Sigmoid colon (tissue), 7 donors: ENCODE measurements around the gene TCP11L2. TPM values are rescaled to one million over a fixed set of nuclear protein-coding genes. Genes with fewer than 3 reads are reported as not detected.

ENCODE experiments used
- DNase-seq: peaks from one replicate; pipeline ENCODE4 v3.0.0-alpha.2; 2019
- H3K27ac ChIP-seq, 4 donors: fragments of 200-600 bp; sonication (generic); one replicate each; pipeline ENCODE4 v1.5.1; 2016 to 2019; ENCODE audit warnings: mild to moderate bottlenecking in 1 of 4
- H3K27me3 ChIP-seq, 3 donors: fragments of 200-600 bp; sonication (generic); one replicate each; pipeline ENCODE4 v1.5.1; 2019; ENCODE audit warnings: mild to moderate bottlenecking in 1 of 3
- H3K36me3 ChIP-seq, 4 donors: fragments of 200-600 bp; sonication (generic); one replicate each; pipeline ENCODE4 v1.5.1; 2016 to 2019
- H3K4me1 ChIP-seq, 4 donors: fragments of 200-600 bp; sonication (generic); one replicate each; pipeline ENCODE4 v1.5.1; 2017 to 2019
- H3K4me3 ChIP-seq, 4 donors: fragments of 200-600 bp; sonication (generic); one replicate each; pipeline ENCODE4 v1.5.1; 2017 to 2019; ENCODE audit warnings: mild to moderate bottlenecking in 2 of 4, moderate library complexity in 1 of 4
- H3K9me3 ChIP-seq, 4 donors: fragments of 200-600 bp in 3 of 4; sonication (generic) in 3 of 4; one replicate each; pipeline versions ENCODE4 v1.5.1 to v1.6.1; 2013 to 2019
- EP300 ChIP-seq, 4 donors: sonication (generic); formaldehyde crosslinking; IDR thresholded peaks; one replicate each; pipeline ENCODE4 v1.6.1; 2017; ENCODE audit warnings: antibody characterized with exemption in 4 of 4
- POLR2A ChIP-seq, 2 donors: fragments of 450-650 bp; IDR thresholded peaks; one replicate each; pipeline ENCODE4 v1.6.1; 2016; ENCODE audit warnings: antibody characterized with exemption in 2 of 2, mild to moderate bottlenecking in 2 of 2, moderate library complexity in 2 of 2
- POLR2AphosphoS5 ChIP-seq, 4 donors: sonication (generic); formaldehyde crosslinking; IDR thresholded peaks; one replicate each; pipeline ENCODE4 v1.6.1; 2017; ENCODE audit warnings: antibody characterized with exemption in 4 of 4
- WGBS, 2 donors: extraction: QIAGEN DNeasy Blood & Tissue Kit; methylation state at CpG; one replicate each; pipeline ENCODE4 v1.1.7; 2013; 5-methylcytosine and 5-hydroxymethylcytosine counted together
- intact Hi-C: fragments of 100-400 bp; cut with DNase I; formaldehyde crosslinking; loops from one replicate; pipeline ENCODE4 v1.15.1; 2023
- polyA plus RNA-seq, 3 donors: library from polyadenylated mRNA; stranded (reverse); fragments of 200-250 nt; gene quantifications; one replicate each; pipeline ENCODE4 v1.2.3, GENCODE V29; 2013
- total RNA-seq, 4 donors: library from RNA; depleted of rRNA; stranded (reverse); fragments of >200 nt; gene quantifications; one replicate each; pipeline ENCODE4 v1.1.0, GENCODE V29; 2016
- TF ChIP-seq, protein P1 (sequence below), 4 experiments: fragments of 450-650 bp in 3 of 4; fragments of 200-600 bp in 1 of 4; IDR thresholded peaks; one replicate each; pipeline ENCODE4 v1.5.1; 2016 to 2019; ENCODE audit warnings: antibody characterized with exemption in 4 of 4, mild to moderate bottlenecking in 3 of 4, moderate library complexity in 2 of 4
- donor health status: healthy with polysubstance abuse.
- donor health status: Bipolar disorder and iron deficiency.
- donor health status: healthy.

TCP11L2 gene
- total and polyA plus RNA-seq, 7 donors = 3.0 to 53.5 (median 38.4) TPM

DNA sequence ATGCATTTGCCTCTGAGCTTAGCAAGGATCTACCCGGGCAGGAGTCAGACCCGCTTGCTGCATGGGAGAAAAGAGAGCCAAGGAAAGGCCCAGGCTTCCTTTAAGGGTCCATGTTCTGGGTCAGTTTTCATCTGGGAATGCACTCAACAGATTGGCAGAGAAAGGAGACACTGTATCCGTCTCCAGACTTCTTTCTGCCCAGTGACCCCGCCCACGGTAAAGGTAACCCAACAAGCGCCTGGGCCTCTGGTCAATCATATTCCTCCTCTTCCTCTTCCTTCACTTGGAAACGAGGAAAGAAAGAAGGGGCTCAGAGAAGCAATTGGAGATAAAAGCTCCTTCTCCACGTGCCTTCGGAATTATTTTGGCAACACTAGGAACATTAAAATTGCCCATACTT, 27.1 kb upstream of the TCP11L2 start:
- H3K27ac ChIP-seq = no peak overlapping the region
- 32 to 75% methylated on average over 9 of the region's 9 CpGs for WGBS, 2 donors
- H3K27me3 ChIP-seq = no peaks in the 10 kb centered on the region
- no peak overlapping the region for H3K4me3 ChIP-seq
- no peak for DNase-seq
- TF ChIP-seq EP300 (IDR thresholded peaks at IDR 0.05) = no peak
- TF ChIP-seq POLR2A (IDR thresholded peaks at IDR 0.05) = no peak
- TF ChIP-seq, protein P1, sequence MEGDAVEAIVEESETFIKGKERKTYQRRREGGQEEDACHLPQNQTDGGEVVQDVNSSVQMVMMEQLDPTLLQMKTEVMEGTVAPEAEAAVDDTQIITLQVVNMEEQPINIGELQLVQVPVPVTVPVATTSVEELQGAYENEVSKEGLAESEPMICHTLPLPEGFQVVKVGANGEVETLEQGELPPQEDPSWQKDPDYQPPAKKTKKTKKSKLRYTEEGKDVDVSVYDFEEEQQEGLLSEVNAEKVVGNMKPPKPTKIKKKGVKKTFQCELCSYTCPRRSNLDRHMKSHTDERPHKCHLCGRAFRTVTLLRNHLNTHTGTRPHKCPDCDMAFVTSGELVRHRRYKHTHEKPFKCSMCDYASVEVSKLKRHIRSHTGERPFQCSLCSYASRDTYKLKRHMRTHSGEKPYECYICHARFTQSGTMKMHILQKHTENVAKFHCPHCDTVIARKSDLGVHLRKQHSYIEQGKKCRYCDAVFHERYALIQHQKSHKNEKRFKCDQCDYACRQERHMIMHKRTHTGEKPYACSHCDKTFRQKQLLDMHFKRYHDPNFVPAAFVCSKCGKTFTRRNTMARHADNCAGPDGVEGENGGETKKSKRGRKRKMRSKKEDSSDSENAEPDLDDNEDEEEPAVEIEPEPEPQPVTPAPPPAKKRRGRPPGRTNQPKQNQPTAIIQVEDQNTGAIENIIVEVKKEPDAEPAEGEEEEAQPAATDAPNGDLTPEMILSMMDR (IDR thresholded peaks at IDR 0.05) = no peak
- no peak for TF ChIP-seq POLR2AphosphoS5 (IDR thresholded peaks at IDR 0.05)
- no peaks in the 10 kb centered on the region for H3K4me1 ChIP-seq
- no peaks in the 10 kb centered on the region for H3K36me3 ChIP-seq
- no peaks in the 10 kb centered on the region for H3K9me3 ChIP-seq
- intact Hi-C loops = no loop called here

DNA sequence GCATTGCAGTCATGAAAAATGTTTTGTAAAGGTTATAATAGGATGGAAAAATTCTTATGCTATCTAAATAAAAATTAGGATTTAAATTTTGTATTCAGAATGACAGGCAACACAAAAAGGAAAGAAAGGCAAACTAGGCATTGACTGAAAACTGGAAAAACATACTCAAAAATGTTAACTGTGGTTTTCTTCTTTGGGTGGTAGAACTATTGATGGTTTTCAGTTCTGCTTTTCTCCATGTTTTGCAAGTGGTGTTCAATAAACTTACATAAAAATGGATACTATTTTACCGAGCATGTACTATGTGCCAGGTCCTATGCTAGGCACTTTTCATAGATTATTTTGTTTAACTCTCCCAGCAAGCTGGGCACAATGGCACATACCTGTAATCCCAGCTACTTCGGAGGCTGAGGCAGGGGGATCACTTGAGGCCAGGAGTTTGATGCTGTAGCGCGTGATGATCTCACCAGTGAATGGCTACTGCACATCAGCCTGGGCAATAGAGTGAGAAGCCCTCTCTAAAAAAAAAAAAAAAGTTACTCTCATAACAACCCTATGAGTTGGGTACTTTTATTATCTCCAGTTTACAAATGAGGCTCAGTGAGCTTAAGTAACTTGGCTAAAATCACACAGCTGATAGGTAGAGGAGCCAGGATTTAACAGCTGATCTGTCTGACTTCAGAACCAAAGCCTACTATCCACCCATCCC, 26.3 kb upstream of the TCP11L2 start:
- Histone ChIP-seq H3K4me3 (no peak overlapping the region), H3K27ac (no peak overlapping the region), H3K4me1 (no peaks in the 10 kb centered on the region), H3K27me3 (no peaks in the 10 kb centered on the region), H3K9me3 (no peaks in the 10 kb centered on the region), H3K36me3 (no peaks in the 10 kb centered on the region)
- WGBS, 2 donors = 84 to 93% methylated on average over 4 of the region's 4 CpGs
- intact Hi-C loops = no loop called here
- no peak for DNase-seq
- no peak for TF ChIP-seq EP300 (IDR thresholded peaks at IDR 0.05)

GRCh38 chr12:106280106-106280505, 22.4 kb upstream of the TCP11L2 start:
- Histone ChIP-seq H3K4me1 (no peaks in the 10 kb centered on the region), H3K27ac (no peak overlapping the region), H3K36me3 (no peaks in the 10 kb centered on the region), H3K27me3 (no peaks in the 10 kb centered on the region), H3K9me3 (no peaks in the 10 kb centered on the region), H3K4me3 (no peak overlapping the region)
- DNase-seq = no peak
- TF ChIP-seq EP300 (IDR thresholded peaks at IDR 0.05) = no peak
- no peak for TF ChIP-seq POLR2AphosphoS5 (IDR thresholded peaks at IDR 0.05)
- TF ChIP-seq POLR2A (IDR thresholded peaks at IDR 0.05) = no peak
- TF ChIP-seq, protein P1 (IDR thresholded peaks at IDR 0.05) = no peak
- intact Hi-C loops = no loop called here
- WGBS, 2 donors = 82 to 83% methylated on average over 4 of the region's 4 CpGs

DNA sequence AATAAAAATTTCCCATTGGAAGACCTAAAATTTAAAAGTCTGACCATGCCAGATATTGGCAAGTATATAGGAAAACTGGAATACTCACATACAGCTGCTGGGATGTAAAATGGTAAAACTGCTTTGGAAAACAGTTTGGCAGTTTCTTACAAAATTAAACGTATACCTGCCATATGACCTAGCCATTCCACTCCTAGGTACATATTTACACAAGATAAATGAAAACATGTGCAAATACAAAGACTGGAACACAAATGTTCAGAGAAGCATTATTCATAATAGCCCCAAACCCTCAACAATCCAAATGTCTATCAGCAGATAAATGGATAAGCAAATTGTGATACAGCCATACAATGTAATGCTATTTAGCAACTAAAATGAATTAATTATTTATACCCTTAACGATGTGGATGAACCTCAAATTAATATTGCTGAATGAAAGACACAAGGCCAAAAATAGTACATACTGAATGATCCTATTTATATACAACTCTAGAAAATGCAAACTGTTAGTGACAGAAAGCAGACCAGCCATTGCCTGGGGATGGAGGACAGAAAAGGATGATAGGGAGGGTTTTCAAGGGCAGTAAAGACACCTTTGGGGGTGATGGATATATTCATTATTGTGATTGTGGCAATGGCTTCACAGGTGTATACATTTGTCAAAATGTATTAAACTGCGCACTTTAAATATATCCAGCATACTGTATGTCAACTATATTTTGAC, 21.3 kb upstream of the TCP11L2 start:
- intact Hi-C loops = no loop called here
- Histone ChIP-seq H3K36me3 (no peaks in the 10 kb centered on the region), H3K27ac (no peak overlapping the region), H3K9me3 (no peaks in the 10 kb centered on the region), H3K4me3 (no peak overlapping the region), H3K4me1 (no peaks in the 10 kb centered on the region), H3K27me3 (no peaks in the 10 kb centered on the region)
- DNase-seq = no peak
- WGBS, 2 donors = 39 to 75% methylated on average over 3 of the region's 3 CpGs
- TF ChIP-seq EP300 (IDR thresholded peaks at IDR 0.05) (no peak), POLR2A (IDR thresholded peaks at IDR 0.05) (no peak), POLR2AphosphoS5 (IDR thresholded peaks at IDR 0.05) (no peak)
- TF ChIP-seq, protein P1 (IDR thresholded peaks at IDR 0.05) = no peak

DNA sequence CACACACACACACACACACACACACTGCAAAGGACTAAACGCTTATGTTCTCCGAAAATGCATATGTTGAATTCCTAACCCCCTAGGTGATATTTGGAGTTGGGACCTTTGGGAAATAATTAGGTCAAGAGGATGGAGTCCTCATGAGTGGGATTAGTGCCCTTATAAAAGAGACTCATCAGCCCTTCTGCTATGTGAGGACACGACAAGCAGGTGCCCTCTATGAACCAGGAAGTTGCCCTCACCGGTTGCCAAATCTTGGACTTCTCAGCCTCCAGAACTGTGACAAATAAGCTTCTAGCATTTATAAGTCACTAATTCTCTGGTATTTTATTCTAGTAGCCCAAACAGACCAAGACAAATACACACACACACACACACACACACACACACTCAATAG, 20.7 kb upstream of the TCP11L2 start:
- no peak overlapping the region for H3K27ac ChIP-seq
- no peak overlapping the region for H3K4me3 ChIP-seq
- TF ChIP-seq, protein P1 (IDR thresholded peaks at IDR 0.05) = no peak
- TF ChIP-seq POLR2AphosphoS5 (IDR thresholded peaks at IDR 0.05) = no peak
- no peak for TF ChIP-seq POLR2A (IDR thresholded peaks at IDR 0.05)
- TF ChIP-seq EP300 (IDR thresholded peaks at IDR 0.05) = no peak
- intact Hi-C loops = loop anchor here (1.0 kb wide), 1 partner anchor 55 kb away; no protein-coding TSS in a partner anchor
- DNase-seq = no peak
- H3K4me1 ChIP-seq = no peaks in the 10 kb centered on the region
- no peaks in the 10 kb centered on the region for H3K36me3 ChIP-seq
- WGBS, 2 donors = 62 to 83% methylated on average over 4 of the region's 4 CpGs
- no peaks in the 10 kb centered on the region for H3K27me3 ChIP-seq
- no peaks in the 10 kb centered on the region for H3K9me3 ChIP-seq
